ENCODE results near the gene HACD1. TPM values are rescaled to one million over a fixed set of nuclear protein-coding genes. Genes with fewer than 3 reads are reported as not detected.

Gene HACD1
- polyA plus RNA-seq, 1 donor from 2014 or later: 23.0 TPM

GRCh38 chr10:17659365-17659764 is 42.2 kb upstream of the HACD1 start:
- Histone ChIP-seq H3K9ac (ENCODE audit: low read length) (no peak overlapping the region), H3K27me3 (ENCODE audit: insufficient read depth, low read depth, low read length) (no peaks in the 10 kb centered on the region), H3K9me2 (ENCODE audit: insufficient read depth, low read length) (no peaks in the 10 kb centered on the region), H3K36me3 (ENCODE audit: insufficient read depth, low read length) (no peaks in the 10 kb centered on the region), H3K27ac (ENCODE audit: low read length) (no peak overlapping the region), H3K79me2 (replicated peaks; ENCODE audit: insufficient read depth, low read length) (peaks cover 59% of the 10 kb centered on the region), H2AFZ (ENCODE audit: low read depth, low read length) (no peak overlapping the region), H4K20me1 (ENCODE audit: insufficient read depth) (no peaks in the 10 kb centered on the region), H3K4me2 (ENCODE audit: low read length) (no peak overlapping the region), H3K9me3 (ENCODE audit: low read length) (no peaks in the 10 kb centered on the region), H3F3A (ENCODE audit: insufficient read depth, low read length, poor library complexity, severe bottlenecking) (no peaks in the 10 kb centered on the region), H3K4me3 (ENCODE audit: low read length) (no peak overlapping the region)
- TF ChIP-seq EZH2 (IDR thresholded peaks at IDR 0.05; ENCODE audit: borderline replicate concordance, insufficient read depth, low read length, poor library complexity, severe bottlenecking) (no peak), MXI1 (conservative IDR thresholded peaks at IDR 0.05; ENCODE audit: poor library complexity, severe bottlenecking) (no peak), TAF1 (IDR thresholded peaks at IDR 0.05; ENCODE audit: low read depth) (no peak), EP300 (conservative IDR thresholded peaks at IDR 0.05; ENCODE audit: poor library complexity, severe bottlenecking) (no peak), CTCF (IDR thresholded peaks at IDR 0.05; ENCODE audit: poor library complexity, severe bottlenecking) (no peak), SMC3 (conservative IDR thresholded peaks at IDR 0.05; ENCODE audit: poor library complexity) (no peak), POLR2AphosphoS5 (IDR thresholded peaks at IDR 0.05) (no peak), REST (IDR thresholded peaks at IDR 0.05; ENCODE audit: borderline replicate concordance) (no peak), RAD21 (conservative IDR thresholded peaks at IDR 0.05) (no peak)

GRCh38 chr10:17657103-17657500 is 39.9 kb upstream of the HACD1 start:
- H3K4me3 ChIP-seq (ENCODE audit: low read length): no peak overlapping the region
- H3K4me2 ChIP-seq (ENCODE audit: low read length): no peak overlapping the region
- no peaks in the 10 kb centered on the region for H3K9me3 ChIP-seq (ENCODE audit: low read length)
- no peaks in the 10 kb centered on the region for H3K9me2 ChIP-seq (ENCODE audit: insufficient read depth, low read length)
- TF ChIP-seq EP300 (conservative IDR thresholded peaks at IDR 0.05; ENCODE audit: poor library complexity, severe bottlenecking) (no peak), SMC3 (conservative IDR thresholded peaks at IDR 0.05; ENCODE audit: poor library complexity) (no peak)
- H3K79me2 ChIP-seq (replicated peaks; ENCODE audit: insufficient read depth, low read length): peaks cover 74% of the 10 kb centered on the region
- H3K27me3 ChIP-seq (ENCODE audit: insufficient read depth, low read depth, low read length): no peaks in the 10 kb centered on the region
- no peaks in the 10 kb centered on the region for H4K20me1 ChIP-seq (ENCODE audit: insufficient read depth)
- H2AFZ ChIP-seq (ENCODE audit: low read depth, low read length): no peak overlapping the region
- no peak overlapping the region for H3K27ac ChIP-seq (ENCODE audit: low read length)
- no peaks in the 10 kb centered on the region for H3K36me3 ChIP-seq (ENCODE audit: insufficient read depth, low read length)
- H3F3A ChIP-seq (ENCODE audit: insufficient read depth, low read length, poor library complexity, severe bottlenecking): no peaks in the 10 kb centered on the region
- H3K9ac ChIP-seq (ENCODE audit: low read length): no peak overlapping the region
